AG04449 (cell line): ENCODE results near the gene ZCCHC9.
"Not testable (repeated sequence)": the region's sequence is repeated elsewhere in the genome, so short reads cannot be mapped to it uniquely, and the experiment has no call there.

Experiments
- CTCF ChIA-PET: fragments of 350-600 bp; formaldehyde crosslinking; extraction: SDS; loops from one replicate; lab custom pipeline; 2021; ENCODE audit warnings: antibody characterized with exemption; lab: Yijun Ruan, JAX
- POLR2A ChIA-PET: fragments of 400-600, 350-600 bp; formaldehyde crosslinking; extraction: SDS; loops from one replicate; lab custom pipeline; 2020; ENCODE audit warnings: antibody characterized with exemption, inconsistent platforms; lab: Yijun Ruan, JAX
- DNase-seq: peaks from one replicate; pipeline ENCODE4 v3.0.0-alpha.2; 2010; ENCODE audit warnings: low read depth, low spot score
- H3K4me3 ChIP-seq: 2 replicates; pipeline ENCODE4 v1.5.1; 2011; ENCODE audit warnings: low read depth, mild to moderate bottlenecking, control low read depth, low read length
- CTCF ChIP-seq: IDR thresholded peaks from one replicate; pipeline ENCODE4 v1.5.1; 2011; ENCODE audit warnings: mild to moderate bottlenecking, moderate library complexity, low read length, control low read depth, inconsistent platforms; ENCODE audit not compliant: insufficient read depth; ENCODE audit errors: missing control alignments

ZCCHC9 gene

GRCh38 chr5:81256766-81257165 is 44.6 kb upstream of the ZCCHC9 start:
- ChIA-PET POLR2A (no interaction called here), CTCF (interaction anchor here (1.0 kb wide), 1 partner anchor 11 kb away, joined by 3 read pairs; no protein-coding TSS in a partner anchor)

GRCh38 chr5:81262796-81263195 is 38.6 kb upstream of the ZCCHC9 start:
- H3K4me3 ChIP-seq, DNase-seq, CTCF ChIA-PET, POLR2A ChIA-PET: not testable (repeated sequence)

More at GRCh38 chr5:81256766-81257165, 44.6 kb upstream of the ZCCHC9 start:
- H3K4me3 ChIP-seq, result no peak overlapping the region
- no peak for TF ChIP-seq CTCF
- DNase-seq, result no peak

GRCh38 chr5:81265101-81265500 is 36.3 kb upstream of the ZCCHC9 start:
- no peak overlapping the region for H3K4me3 ChIP-seq
- POLR2A ChIA-PET, result no interaction called here
- CTCF ChIA-PET, result interaction anchor here (2.6 kb wide), 1 partner anchor 34 kb away, joined by 6 read pairs; no protein-coding TSS in a partner anchor
- TF ChIP-seq CTCF, result no peak
- DNase-seq, result peak; percentile 10

- POLR2A ChIA-PET, result interaction anchor here (1.3 kb wide), 1 partner anchor 33 kb away, joined by 5 read pairs; no protein-coding TSS in a partner anchor
- CTCF ChIA-PET, result interaction anchor here (0.7 to 5.4 kb wide), 3 partner anchors 11 to 30 kb away, joined by 3 to 32 read pairs (median 3); no protein-coding TSS in a partner anchor
- DNase-seq, result peak; percentile 67
- H3K4me3 ChIP-seq, result no peak overlapping the region
- TF ChIP-seq CTCF, result no peak
Measured at GRCh38 chr5:81268521-81269196, 32.7 kb upstream of the ZCCHC9 start.

GRCh38 chr5:81269751-81270393 is 31.5 kb upstream of the ZCCHC9 start:
- DNase-seq, result no peak
- POLR2A ChIA-PET, result interaction anchor here (1.3 kb wide), 1 partner anchor 32 kb away, joined by 5 read pairs; no protein-coding TSS in a partner anchor
- CTCF ChIA-PET, result interaction anchor here (0.7 to 5.4 kb wide), 3 partner anchors 24 to 74 kb away, joined by 3 to 32 read pairs (median 4); no protein-coding TSS in a partner anchor
- no peak for TF ChIP-seq CTCF
- no peak overlapping the region for H3K4me3 ChIP-seq

- H3K4me3 ChIP-seq, DNase-seq, POLR2A ChIA-PET: not testable (repeated sequence)
- CTCF ChIA-PET, result interaction anchor here (1.0 to 5.4 kb wide), 2 partner anchors 28 to 75 kb away, joined by 4 to 32 read pairs; no protein-coding TSS in a partner anchor
Measured at GRCh38 chr5:81270394-81271027, 30.9 kb upstream of the ZCCHC9 start.

- DNase-seq, result no peak
- ChIA-PET POLR2A (no interaction called here), CTCF (interaction anchor here (1.0 to 2.1 kb wide), 2 partner anchors 11 to 15 kb away, joined by 3 to 8 read pairs; no protein-coding TSS in a partner anchor)
- no peak overlapping the region for H3K4me3 ChIP-seq
- no peak for TF ChIP-seq CTCF
Measured at GRCh38 chr5:81283976-81284375, 17.4 kb upstream of the ZCCHC9 start.
